GM21737 (cell line): ENCODE results near the gene AXIN1.
A peak's percentile ranks its signal among the peaks of the same experiment; 100 is the strongest.
"Not testable (repeated sequence)": the region's sequence is repeated elsewhere in the genome, so short reads cannot be mapped to it uniquely, and the experiment has no call there.

Experiments
- ATAC-seq: cut with Tn5 transposase; IDR thresholded peaks from one replicate; pipeline ENCODE4 v1.9.1; 2021; ENCODE audit warnings: mild to moderate bottlenecking, moderate library complexity; ENCODE audit not compliant: unreplicated experiment

The AXIN1 gene

DNA sequence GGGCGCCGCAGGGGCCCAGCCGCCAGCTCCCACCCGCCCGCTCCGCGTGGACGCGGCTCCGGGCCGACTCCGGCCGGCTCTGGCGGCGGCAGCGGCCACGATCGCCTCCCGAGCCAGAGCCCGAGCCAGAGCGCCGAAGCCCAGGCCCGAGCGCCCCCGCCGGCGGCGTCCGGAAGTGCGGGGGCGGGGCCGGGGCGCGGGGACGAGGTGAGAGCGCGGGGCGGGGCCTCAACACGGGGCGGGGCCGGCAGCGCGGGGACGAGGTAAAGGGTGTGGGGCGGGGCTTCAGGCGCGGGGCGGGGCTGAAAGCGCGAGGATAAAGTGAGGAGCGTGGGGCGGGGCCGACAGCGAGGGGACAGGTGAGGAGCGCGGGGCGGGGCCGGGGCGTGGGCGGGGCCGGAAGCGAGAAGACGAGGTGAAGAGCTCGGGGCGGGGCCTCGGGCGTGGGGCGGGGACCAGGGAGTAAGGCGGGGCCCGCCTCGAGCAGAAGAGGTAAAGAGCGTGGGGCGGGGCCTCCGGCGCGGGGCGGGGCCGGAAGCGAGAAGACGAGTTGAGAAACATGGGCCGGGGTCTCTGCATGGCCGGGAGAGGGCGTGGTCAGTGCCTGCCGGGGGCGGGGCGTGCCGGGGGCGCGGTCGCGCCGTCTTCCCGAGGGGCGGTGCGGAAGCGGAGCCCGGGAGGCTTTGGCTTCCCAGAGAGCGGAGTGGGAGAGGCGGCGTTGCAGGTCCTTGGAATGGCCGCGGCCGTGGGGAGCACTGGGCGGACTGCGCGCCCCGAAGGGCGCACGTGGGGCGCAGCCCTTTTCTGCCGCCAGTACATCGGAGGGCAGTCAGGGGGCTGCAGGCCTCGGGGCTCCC is at the start of gene AXIN1:
Gene AXIN1 (minus strand): TSS at position 177 of the 857 bp plus-strand sequence. CDS start 5,698 bp downstream, outside the sequence.
- peak; percentile 55 for ATAC-seq

DNA sequence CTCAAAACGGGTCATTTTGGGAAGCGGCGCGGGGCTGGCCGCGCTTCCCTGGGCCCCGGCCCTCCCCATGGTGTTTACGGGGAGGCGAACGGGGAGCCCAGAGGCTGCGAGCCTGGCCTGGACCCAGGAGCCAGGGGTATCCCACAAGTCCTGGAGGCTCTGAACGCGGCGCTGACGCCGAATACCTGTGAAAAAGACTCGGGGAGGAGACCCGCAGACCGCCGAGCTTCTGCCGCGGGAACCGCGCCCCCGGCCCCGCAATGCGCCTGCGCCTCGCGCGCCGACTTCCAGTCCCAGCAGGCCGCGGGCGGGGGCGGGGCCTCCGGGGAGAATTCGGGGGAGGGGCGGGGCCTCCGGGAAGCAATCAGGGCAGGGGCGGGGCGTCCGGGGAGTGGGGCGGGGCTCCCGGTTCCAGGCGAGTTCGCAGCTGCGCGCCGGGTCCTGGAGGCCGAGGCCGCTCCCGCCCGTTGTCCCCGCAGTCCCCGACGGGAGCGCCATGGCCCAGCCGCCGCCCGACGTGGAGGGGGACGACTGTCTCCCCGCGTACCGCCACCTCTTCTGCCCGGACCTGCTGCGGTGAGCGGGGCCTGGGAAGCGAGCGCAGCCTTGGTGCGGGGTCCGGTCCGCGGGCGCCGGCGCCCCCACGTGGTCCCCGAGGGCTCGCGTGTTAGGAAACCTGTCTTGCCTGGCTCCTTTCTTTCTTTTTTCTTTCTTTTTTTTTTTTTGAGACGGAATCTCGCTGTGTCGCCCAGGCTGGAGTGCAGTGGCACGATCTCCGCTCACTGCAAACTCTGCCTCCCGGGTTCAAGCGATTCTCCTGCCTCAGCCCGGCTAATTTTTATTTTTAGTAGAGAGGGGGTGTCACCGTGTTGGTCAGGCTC is 49.2 kb upstream of the AXIN1 start, which contains the start of gene DECR2:
Gene DECR2 (plus strand): TSS at position 418 of the 881 bp plus-strand sequence. CDS start 79 bp downstream, at position 497.
- ATAC-seq = peak; percentile 53

DNA sequence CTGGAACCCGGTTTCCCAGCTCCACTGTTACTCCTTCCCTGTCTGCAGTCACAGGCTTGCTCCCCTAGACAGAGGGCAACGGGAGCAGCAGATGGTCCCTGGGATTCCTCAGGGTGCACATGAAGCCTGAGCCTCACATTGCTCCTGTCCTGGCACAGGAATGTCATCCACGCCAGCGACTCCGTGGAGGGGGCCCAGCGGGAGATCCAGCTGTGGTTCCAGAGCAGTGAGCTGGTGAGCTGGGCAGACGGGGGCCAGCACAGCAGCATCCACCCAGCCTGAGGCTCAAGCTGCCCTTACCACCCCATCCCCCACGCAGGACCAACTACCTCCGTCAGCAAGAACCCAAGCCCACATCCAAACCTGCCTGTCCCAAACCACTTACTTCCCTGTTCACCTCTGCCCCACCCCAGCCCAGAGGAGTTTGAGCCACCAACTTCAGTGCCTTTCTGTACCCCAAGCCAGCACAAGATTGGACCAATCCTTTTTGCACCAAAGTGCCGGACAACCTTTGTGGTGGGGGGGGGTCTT is 47.6 kb upstream of the AXIN1 start:
- no peak for ATAC-seq

DNA sequence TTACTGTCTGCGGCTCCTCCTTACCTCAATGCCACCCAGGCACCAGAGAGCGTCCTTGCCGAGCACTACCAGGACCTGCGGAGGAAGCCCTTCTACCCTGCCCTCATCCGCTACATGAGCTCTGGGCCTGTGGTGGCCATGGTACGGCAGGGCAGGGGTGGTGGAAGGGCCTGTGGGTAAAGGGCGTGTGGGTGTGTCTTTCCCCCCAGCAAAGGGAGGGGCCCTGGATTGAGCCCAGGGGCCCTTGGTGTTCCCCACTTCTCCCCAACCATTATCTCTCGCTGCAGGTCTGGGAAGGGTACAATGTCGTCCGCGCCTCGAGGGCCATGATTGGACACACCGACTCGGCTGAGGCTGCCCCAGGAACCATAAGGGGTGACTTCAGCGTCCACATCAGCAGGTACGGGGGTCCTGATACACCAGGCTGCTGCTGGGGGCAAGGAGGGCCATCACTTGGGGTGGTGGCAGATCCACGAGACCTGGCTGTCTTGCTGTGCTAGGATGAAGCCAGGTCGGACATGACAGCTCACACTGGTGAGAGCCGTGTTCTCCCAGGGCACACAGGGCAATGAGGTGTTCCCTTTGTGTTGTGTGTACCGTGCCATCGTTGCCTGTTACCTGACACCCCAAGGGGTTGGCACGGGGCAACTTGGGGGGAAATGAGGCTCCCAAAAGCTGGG is 47.0 kb upstream of the AXIN1 start:
- ATAC-seq = no peak

DNA sequence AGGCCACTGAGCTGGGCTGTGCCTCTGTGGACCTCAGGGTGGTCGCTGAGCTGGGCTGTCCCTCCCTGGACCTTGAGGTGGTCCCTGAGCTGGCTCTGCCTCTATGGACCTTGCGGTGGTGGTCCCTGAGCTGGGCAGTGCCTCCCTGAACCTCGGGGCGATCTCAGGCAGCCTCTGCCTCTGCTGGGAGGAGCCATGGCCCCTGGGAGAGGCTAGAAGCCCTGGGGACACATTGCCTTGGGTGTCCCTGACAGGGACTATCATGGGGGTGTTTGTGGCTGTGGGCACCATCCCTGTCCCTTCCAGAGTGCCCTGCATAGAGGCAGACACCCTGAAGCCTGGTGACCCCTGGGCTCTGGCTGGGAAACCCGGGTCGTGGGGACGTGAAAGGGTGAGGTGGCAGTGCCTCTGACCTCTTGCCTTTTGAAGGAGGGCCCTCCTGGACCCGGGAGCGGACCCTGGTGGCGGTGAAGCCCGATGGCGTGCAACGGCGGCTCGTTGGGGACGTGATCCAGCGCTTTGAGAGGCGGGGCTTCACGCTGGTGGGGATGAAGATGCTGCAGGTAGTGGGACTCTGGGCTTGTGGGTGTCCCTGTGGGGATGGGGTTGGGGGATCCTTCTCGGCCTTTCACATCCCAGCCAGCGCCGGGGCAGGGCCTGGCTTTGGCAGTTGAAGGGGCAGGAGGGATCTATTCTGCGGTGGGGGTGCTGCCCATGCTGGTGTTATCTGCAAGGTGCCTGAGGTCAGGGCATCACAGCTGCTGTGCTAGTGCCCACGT is 46.2 kb upstream of the AXIN1 start:
- no peak for ATAC-seq

GRCh38 chr16:397736-398332 is 45.3 kb upstream of the AXIN1 start:
- ATAC-seq = no peak

- ATAC-seq = no peak
These were observed 44.7 kb upstream of the AXIN1 start, which contains the start of gene NME4 for GRCh38 chr16:397135-397661. Gene NME4 (plus strand): TSS chr16:397199. CDS start chr16:397223, 24 bp downstream.

GRCh38 chr16:396605-397004 is 44.1 kb upstream of the AXIN1 start:
- no peak for ATAC-seq

- ATAC-seq = no peak
These were observed 43.7 kb upstream of the AXIN1 start for GRCh38 chr16:396199-396598.

DNA sequence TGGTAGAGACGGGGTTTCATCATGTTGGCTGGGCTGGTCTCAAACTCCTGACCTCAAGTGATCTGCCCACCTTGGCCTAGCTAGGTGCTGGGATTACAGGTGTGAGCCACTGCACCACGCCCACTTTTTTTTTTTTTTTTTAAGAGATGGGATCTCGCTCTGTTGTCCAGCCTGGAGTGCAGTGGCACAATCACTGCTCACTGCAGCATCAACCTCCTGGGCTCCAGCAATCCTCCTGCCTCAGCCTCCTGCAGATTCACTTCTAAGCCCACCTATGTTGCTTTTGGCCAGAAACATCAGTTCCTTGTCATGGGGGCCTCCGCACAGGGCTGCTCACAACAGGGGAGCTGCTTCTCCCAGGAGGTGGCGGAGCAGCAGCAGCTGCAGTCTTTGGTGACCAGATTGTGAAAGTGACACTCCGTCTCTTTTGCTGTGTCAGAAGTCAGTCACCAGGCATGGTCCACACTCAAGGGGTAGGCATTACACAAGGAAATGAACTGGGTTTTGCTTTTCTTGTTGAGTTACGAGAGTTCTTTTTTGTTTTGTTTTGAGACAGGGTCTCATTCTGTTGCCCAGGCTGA is 40.0 kb upstream of the AXIN1 start:
- ATAC-seq = no peak

- no peak for ATAC-seq
These were observed 39.4 kb upstream of the AXIN1 start for GRCh38 chr16:391885-392335.

DNA sequence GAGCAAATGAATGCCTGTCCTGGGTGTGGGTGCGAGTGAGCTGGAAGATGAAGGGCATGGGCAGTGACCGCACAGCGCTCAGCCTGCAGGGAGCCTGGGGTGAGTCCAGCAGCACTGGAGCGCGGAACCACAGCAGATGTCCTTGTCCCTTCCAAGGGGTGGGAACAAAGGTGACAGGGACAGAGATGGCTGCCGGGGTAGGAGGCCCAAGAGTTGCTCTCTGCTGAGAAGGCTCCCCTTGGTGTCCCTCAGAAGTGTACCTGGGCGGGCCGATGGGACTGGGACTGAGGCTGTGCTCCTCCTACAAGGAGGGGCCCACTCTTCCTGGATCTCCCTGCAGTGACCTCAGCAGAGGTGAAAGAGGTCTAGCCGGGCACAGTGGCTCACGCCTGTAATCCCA is 36.8 kb upstream of the AXIN1 start:
- no peak for ATAC-seq

DNA sequence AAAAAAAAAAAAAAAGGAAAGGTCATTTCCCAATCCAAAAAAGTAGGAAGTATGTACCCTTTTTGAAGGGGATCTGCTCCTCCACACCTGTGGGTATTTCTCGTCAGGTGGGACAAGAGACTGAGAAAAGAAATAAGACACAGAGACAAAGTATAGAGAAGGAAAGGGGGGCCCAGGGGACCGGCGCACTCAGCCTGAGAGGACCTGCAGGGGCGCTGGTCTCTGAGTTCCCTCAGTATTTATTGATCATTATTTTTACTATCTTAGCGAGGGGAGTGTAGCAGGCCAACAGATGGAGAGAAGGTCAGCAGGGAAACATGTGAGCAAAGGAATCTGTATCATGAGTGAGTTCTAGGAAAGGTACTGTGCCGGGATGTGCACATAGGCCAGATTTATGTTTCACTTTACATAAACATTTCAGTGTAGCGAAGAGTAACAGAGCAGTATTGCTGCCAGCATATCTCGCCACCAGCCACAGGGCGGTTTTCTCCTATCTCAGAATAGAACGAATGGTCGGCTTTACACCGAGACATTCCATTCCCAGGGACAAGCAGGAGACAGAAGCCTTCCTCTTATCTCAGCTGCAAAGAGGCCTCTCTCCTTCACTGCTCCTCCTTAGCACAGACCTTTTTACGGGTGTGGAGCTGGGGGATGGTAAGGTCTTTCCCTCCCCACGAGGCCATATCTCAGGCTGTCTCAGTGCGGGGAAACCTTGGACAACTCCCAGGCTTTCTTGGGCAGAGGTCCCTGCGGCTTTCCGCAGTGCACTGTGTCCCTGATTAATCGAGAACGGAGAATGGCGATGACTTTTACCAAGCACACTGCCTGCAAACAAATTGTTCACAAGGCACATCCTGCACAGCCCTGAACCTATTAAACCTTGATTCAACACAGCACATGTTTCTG is 35.5 kb upstream of the AXIN1 start:
- ATAC-seq = not testable (repeated sequence)

DNA sequence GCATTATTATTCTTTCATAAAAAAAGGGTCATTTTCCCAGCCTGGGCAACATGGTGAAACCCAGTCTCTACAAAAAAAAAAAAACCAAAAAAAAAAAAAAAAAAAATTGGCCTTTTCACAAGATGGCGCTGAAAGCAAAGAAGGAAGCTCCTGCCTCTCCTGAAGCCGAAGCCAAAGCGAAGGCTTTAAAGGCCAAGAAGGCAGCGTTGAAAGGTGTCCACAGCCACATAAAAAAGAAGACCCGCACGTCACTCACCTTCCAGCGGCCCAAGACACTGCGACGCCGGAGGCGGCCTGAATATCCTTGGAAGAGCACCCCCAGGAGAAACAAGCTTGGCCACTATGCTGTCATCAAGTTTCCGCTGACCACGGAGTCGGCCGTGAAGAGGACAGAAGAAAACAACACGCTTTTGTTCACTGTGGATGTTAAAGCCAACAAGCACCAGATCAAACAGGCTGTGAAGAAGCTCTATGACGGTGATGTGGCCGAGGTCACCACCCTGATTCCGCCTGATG is 34.2 kb upstream of the AXIN1 start:
- ATAC-seq = no peak

DNA sequence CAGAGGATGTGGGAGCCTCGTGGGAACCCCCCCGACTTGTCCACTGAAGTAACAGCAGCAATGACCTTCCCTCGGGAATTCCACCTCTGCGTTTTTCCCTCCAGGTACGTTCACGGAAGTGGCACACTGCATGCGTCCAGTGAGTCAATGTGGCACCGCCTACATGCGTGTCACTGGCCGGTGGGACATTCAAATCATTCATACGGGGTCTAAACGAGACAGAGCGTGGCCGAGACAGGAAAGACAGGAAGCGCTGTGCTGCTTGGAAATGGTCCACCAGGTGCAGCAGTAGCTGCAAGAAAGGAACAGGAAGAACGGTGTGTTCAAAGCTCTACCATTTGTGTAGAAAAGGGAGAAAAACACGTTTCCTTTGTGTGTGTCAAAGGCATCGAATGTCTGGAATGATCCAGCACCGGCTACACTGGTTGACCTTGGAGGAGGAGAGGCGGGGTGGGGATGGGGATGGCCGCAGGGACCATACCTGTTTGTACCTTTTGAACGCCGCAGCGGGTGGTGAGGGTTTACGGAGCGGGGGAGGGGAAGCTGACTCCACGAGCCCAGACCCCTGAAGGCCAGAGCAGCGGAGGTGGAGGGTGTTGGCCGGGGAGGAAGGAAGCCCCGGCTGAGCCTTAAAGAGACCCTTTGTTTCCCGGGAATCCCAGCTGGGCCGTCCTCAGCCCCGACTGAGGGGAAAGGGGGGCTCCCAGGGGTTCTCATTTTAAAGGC is 31.0 kb upstream of the AXIN1 start:
- peak; percentile 39 for ATAC-seq

GRCh38 chr16:381789-382717 is 29.5 kb upstream of the AXIN1 start, which contains the start of gene PGAP6:
Gene PGAP6 (minus strand): TSS chr16:381978. CDS start chr16:381821, 157 bp downstream.
- ATAC-seq = peak; percentile 39
